Ammon's horn (tissue), 1 donor: ENCODE results near the gene SNTA1.
A peak's percentile ranks its signal among the peaks of the same experiment; 100 is the strongest.
"Not testable (repeated sequence)": the region's sequence is repeated elsewhere in the genome, so short reads cannot be mapped to it uniquely, and the experiment has no call there.

Source experiments
- DNase-seq: peaks from one replicate; pipeline ENCODE4 v3.0.0-alpha.2; 2016; ENCODE audit warnings: low spot score

SNTA1 gene

GRCh38 chr20:33443512-33444239, at the start of gene SNTA1:
SNTA1 (minus strand) TSS chr20:33443763; CDS start chr20:33443620, 143 bp downstream.
- DNase-seq, result peak; percentile 85

- no peak for DNase-seq
Observed at GRCh38 chr20:33490934-33491656, 47.5 kb upstream of the SNTA1 start.

- DNase-seq, result no peak
Observed at GRCh38 chr20:33490023-33490933, 46.7 kb upstream of the SNTA1 start, which contains the start of gene CBFA2T2. CBFA2T2 (plus strand) TSS chr20:33490096; CDS start chr20:33490268, 172 bp downstream.

GRCh38 chr20:33489495-33490022, 46.0 kb upstream of the SNTA1 start:
- peak; percentile 99 for DNase-seq

GRCh38 chr20:33488661-33489494, 45.3 kb upstream of the SNTA1 start:
- not testable (repeated sequence) for DNase-seq

GRCh38 chr20:33488201-33488600, 44.6 kb upstream of the SNTA1 start:
- DNase-seq, result no peak

GRCh38 chr20:33483186-33483585, 39.6 kb upstream of the SNTA1 start:
- not testable (repeated sequence) for DNase-seq

- no peak for DNase-seq
Observed at GRCh38 chr20:33482581-33482980, 39.0 kb upstream of the SNTA1 start.

GRCh38 chr20:33481431-33481941, 37.9 kb upstream of the SNTA1 start:
- no peak for DNase-seq

- no peak for DNase-seq
Observed at GRCh38 chr20:33480048-33480447, 36.5 kb upstream of the SNTA1 start.

GRCh38 chr20:33477386-33478234, 34.0 kb upstream of the SNTA1 start:
- no peak for DNase-seq

GRCh38 chr20:33475381-33476152, 32.0 kb upstream of the SNTA1 start:
- DNase-seq, result no peak

- DNase-seq, result no peak
Observed at GRCh38 chr20:33474963-33475362, 31.4 kb upstream of the SNTA1 start.

- no peak for DNase-seq
Observed at GRCh38 chr20:33474097-33474873, 30.7 kb upstream of the SNTA1 start.

GRCh38 chr20:33472868-33473435, 29.4 kb upstream of the SNTA1 start:
- DNase-seq, result no peak

- no peak for DNase-seq
Observed at GRCh38 chr20:33470866-33471265, 27.3 kb upstream of the SNTA1 start.

- no peak for DNase-seq
Observed at GRCh38 chr20:33470457-33470856, 26.9 kb upstream of the SNTA1 start.

- no peak for DNase-seq
Observed at GRCh38 chr20:33466303-33466646, 22.7 kb upstream of the SNTA1 start.
